Dermis blood vessel endothelial cell (primary cell): ENCODE data around the gene BLVRB. TPM values are rescaled to one million over a fixed set of nuclear protein-coding genes. Genes with fewer than 3 reads are reported as not detected.
"Not testable (repeated sequence)": the region's sequence is repeated elsewhere in the genome, so short reads cannot be mapped to it uniquely, and the experiment has no call there.

ENCODE experiments used
- DNase-seq: peaks from one replicate; pipeline ENCODE4 v3.0.0; 2010
- total RNA-seq: library from RNA; depleted of rRNA; stranded (reverse); fragments of >200 nt; gene quantifications from 2 replicates; pipeline ENCODE4 v1.2.3, GENCODE V29; 2014

Gene BLVRB
- total RNA-seq, 1 donor from 2014 or later = 58.7 TPM

DNA sequence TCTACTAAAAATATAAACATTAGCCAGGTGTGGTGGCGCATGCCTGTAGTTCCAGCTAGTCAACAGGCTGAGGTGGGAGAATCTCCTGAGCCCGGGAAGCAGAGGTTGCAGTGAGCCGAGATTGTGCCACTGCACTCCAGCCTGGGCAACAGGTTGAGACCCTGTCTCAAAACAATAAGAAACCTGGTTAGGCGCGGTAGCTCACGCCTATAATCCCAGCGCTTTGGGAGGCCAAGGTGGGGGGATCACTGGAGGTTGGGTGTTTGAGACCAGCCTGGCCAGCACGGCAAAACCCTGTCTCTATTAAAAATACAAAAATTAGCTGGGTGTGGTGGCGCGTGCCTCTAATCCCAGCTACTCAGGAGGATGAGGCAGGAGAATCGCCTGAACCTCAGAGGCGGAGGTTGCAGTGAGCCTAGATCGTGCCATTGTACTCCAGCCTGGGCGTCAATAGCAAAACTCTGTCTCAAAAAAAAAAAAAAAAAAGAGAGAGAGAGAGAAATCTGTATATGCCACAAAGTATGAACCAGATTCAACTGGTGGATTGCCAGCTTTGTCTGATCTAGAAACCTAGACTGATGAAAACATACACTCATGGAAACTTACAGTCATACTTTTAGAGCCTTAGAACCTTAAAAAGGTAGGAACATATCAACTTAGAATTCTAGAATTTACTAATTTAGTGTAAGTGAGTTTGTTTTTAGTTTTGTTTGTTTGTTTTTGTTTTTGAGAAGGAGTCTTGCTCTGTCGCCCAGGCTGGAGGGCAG lies 10.5 kb upstream of the BLVRB start:
- not testable (repeated sequence) for DNase-seq

DNA sequence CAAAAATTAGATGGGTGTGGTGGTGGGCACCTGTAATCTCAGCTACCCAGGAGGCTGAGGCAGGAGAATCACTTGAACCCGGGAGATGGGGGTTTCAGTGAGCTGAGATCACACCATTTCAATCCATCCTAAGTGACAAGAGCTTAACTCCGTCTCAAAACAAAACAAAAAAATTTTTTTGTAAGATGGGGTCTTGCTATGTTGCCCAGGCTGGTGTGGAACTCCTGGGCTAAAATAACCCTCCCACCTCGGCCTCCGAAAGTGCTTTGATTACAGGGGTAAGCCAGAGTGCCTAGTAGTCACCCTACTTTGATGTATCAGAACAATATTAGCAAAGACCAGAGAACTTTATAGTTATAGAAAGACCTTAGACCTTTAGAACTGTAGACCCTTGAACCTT lies 9.2 kb upstream of the BLVRB start:
- DNase-seq = no peak

DNA sequence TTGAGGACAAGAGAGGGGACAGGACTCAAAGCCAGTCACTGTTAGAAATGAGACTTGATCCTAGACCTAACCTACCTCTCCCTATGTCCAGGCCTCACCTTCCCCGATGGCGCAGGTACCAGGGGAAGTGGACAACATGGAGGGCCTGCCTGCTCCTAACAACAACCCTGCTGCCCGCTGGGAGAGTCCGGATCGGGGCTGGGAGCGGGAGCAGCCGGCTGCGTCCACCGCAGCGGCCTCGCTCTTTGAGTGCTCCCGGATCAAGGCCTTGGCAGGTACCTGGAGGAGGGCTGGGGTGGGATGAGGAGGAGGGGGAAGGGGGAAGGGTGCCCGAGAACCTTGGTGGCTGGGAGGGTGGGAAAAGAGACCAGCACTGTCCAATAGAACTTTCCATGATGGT lies 7.0 kb upstream of the BLVRB start:
- DNase-seq = no peak

DNA sequence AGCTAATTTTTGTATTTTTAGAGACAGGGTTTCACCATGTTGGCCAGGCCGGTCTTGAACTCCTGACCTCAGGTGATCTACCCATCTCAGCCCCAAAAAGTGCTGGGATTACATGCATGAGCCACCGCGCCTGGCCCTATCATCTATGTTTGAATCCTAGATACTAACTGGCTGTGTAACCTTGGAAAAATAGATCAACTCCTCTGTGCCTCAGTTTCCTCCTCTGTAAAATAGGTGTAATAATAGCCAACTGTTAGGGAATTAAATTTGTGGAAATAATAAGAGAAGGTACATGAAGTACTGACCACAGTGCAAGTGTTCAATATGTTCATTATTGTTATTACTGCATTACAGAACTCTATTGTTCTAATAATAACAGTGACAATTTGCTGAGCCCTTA lies 5.6 kb upstream of the BLVRB start:
- no peak for DNase-seq

DNA sequence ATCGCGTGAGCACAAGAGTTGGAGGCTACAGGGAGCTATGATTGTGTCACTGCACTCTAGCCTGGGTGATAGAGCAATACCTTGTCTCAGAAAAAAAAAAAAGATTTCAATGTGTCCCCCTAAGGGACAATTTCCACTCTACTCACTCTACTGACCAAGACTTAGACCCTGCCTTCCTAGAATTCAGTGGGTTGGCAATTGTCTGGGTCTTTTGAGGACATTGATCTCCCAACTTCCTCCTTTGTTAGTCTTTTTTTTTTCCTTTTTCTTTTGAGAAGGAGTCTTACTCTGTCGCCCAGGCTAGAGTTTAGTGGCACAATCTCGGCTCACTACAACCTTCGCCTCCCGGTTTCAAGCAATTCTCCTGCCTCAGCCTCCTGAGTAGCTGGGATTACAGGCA lies 3.5 kb upstream of the BLVRB start:
- DNase-seq = no peak

DNA sequence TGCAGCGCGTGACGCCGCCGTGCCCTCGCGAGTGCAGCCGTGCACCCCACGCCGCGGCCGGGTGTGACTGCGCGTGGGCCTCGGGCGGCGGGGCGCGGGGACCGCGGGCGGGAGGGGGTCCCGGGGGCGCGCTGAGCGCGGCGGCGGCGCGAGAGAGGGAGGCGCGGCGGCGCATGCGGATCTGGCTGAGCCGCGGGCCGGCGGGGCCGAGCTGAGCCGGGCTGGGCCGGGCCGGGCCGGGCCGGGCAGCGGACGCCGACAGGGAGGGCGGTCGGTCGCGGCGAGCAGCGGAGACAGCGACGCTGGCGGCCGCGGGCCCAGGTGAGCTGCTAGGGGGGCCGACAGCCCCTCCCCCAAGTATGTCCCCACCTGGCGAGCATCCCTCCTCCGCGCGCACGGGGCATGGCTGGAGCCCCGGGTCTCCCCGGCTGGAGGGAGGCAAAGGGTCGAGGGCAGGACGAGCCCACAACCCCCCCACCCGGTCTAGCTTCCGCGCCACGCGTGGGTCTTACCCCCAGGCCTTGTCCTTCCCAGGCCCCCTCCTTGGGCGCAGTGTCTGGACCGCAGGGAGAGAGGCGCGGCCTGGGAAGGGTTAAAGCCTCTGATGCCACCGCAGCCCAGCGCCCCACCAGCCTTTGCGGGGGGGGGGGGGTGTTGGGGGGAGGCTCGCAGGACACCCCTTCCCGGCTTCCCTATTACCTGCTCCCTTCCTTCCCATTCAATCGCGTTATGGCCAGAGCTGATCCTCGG lies 1.6 kb upstream of the BLVRB start, which contains the start of gene SPTBN4:
Gene SPTBN4 (plus strand): TSS at position 17 of the 750 bp plus-strand sequence. CDS start 5,621 bp downstream, outside the sequence.
- no peak for DNase-seq

DNA sequence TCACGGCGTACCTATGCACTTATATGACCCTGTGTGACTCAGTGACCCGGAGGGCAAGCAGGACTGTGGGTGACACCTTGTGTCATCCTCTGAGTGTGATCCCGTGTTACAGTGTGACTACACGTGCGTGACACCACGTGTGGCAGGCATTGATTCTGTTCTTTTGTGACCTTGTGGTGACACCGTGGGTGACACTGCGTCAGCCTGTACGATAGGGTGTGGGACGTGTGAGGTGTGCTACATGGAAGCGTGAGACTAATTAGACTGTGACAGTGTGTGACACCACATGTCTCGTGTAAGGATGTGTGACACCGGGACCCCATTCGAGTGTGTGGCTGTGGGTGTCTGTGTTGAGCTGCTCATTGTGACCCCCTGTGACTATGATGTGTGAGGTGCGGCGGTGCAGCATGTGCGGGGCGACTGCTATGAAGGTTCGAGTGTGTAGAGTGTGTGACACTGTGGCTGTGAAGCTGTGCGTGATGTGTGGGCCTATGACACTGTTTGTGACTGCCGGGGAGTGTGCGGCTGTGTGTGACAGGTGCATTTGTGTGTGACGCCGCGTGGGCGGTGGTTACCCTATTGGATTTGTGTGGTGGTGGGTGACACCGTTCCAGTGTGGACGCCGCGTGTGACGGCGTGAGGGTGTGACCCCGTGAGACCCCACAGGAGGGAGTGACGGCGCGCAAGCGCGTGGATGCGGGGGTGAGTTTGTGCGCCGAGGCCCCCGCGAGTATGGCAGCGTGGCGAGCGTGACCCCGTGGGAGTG lies 857 bp upstream of the BLVRB start:
- peak; percentile 6 for DNase-seq

DNA sequence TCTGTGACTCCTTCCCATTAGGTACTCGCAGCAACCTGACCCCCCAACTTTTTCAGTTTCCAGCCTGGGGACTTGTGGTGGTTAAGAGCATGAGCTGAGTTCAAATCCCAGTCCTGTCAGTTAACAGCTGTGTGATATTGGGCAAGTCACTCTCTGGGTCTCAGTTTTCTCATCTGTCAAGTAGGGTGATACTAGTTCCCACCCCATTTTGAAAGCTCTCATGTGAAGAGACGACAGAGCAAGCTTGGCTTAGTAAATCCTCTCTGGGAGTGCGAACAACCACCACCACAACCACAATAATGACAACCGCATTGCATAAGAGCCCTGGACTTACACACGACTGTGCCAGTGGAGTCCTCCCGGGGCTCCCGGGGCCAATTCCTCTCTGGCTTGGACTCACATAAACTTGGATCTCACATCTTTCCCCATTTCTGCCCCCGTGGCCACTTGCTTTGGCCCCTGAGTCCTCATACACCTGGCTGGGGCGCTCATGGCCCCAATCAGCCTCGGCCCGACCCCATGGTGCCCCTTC lies 454 bp downstream of the BLVRB start:
- DNase-seq = no peak

DNA sequence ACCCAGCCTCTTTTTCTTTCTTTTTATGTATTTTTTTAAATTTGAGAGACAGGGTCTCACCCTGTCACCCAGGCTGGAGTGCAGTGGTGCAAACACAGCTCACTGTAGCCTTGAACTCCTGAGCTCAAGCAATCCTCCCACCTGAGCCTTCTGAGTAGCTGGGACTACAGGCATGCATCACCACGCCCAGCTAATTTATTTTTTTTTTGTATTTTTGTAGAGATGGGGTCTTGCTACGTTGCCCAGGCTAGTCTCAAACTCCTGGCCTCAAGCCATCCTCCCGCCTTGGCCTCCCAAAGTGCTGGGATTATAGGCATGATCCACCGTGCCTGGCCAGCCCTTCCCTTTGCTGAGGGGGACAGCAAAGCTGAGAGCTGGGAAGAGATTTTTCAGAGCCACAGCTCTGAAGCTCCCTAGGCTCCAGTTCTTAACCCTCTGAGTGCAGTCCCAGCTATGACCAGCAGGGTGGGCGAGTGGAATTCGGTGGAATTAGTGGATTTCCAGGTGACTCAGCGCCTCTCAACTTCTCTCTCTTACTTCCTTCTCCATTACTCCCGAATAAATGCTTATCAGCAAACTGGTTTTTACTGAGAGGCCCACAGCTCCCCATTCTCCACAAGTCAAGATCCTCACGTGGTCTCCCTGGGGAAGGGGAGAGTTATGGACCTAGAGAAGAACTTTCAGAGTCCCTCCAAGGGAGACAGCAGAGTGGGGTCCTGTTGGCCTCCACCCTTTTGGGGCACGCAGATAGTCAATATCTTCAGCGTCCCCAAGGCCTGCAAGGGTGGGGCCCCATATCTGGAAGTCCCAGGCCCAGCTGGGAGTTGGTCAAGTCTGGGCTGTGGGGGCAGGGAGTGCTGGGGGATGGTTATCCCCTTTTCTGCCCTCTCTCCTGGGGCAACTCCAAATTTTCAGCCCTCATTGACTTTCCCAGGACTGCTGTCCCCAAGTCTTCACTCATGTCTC lies 1.2 kb downstream of the BLVRB start:
- DNase-seq = peak; percentile 93

DNA sequence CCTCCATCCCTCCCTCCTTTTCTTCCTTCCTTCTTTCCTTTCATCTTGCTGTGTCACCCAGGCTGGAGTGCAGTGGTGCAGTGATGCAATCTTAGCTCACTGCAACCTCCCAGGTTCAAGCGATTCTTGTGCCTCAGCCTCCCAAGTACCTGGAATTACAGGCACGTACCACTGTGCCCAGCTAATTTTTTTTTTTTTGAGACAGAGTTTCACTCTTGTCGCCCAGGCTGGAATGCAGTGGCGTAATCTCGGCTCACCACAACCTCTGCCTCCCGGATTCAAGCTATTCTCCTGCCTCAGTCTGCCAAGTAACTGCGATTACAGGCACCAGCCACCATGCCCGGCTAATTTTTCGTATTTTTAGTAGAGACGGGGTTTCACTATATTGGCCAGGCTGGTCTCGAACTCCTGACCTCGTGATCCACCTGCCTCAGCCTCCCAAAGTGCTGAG lies 1.9 kb downstream of the BLVRB start:
- DNase-seq = not testable (repeated sequence)

DNA sequence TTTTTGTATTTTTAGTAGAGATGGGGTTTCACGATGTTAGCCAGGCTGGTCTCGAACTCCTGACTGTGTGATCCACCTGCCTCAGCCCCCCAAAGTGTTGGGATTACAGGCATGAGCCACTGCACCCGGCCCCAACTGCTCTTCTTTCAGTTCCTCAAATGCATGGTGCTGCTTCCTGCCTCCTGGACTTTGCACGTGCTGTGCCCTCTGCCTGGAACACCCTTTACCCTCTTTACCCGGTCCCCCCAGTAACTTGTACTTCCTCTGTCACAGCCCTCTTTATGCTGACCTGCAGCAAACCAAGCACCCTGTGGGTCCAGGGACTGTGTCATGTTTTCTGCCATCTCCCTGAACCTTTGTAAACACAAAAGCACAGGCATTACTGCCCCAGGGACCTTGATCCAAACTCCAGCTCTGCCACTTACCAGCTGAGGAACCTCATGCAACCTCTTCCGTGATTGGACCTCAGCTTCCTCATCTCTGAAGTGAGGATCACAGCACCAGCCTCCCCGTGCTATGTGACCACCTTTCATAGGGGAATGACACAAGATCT lies 3.8 kb downstream of the BLVRB start:
- no peak for DNase-seq

DNA sequence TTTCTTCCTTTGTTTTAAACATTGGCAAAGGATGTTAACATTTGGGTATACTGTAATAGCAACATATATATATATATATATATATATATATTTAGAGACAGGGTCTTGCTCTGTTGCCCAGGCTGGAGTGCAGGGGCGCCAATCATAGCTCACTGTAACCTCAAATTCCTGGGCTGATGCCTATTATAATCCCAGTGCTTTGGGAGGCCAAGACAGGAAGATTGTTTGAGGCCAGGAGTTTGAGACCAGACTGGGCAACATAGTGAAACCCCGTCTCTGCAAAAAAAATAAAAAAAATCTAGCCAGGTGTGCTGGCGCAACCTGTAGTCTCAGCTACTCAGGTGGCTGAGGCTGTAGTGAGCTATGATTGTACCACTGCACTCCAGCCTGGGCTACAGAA lies 5.4 kb downstream of the BLVRB start:
- no peak for DNase-seq

DNA sequence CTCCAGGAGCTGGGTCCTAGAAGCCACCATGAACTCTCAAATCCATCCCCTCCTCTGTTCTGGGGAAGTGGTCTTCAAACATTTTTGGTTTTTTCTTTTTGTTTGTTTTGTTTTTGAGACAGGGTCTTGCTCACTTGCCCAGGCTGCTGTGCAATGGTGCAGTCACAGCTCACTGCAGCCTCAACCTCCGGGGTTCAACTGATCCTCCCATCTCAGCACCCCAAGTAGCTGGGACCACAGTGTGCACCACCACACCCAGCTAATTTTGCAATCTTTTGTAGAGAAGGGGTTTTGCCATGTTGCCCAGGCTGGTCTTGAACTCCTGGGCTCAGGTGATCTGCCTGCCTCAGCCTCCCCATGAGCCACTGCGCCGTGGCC lies 7.0 kb downstream of the BLVRB start:
- no peak for DNase-seq

DNA sequence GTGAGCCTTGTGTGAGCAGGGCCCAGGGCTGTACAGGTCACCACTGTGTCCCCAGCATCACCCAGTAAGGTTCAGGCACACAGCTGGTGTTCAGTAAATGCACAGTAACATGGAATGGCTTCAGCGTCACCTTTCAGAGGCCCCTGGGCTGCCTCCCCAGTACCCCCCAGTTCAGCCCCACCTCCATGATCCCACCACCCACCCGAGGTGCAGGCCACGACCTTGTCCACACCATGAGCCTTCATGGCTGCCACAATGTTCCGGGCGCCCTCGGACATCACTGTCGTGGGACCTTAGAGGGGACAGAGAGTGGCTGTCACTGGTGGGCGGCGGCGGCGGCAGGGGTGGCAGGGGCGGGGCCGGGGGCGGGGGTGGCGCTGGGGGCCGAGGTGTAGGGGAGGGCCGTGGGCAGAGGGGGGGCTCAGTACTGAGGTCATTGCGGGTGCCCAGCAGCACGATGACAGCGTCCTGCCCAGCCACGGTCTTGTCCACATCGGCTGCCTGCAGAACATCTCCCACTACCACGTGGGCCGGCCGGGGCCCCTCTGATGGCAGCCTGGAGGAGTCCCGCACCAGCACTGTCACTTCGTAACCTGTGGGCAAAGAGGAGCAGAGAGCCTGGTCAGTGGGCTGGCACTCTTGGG lies 7.5 kb downstream of the BLVRB start:
- DNase-seq = no peak

DNA sequence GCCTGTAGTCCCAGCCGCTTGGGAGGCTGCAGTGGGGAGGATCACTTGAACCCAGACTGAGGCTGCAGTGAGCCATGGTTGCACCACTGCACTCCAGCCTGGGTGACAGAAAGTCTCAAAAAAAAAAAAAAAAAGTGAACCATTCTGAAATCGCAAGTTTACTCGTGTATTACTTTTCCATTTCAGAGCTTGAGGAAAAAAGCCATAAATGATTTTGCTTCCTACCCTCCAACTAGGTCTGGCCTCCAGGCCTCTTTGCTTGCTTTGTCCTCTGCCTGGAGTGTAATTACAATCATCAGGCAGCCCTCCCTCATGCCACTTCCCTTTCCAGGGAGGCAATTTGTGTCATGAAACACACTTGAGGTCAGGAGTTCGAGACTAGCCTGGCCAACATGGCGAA lies 8.5 kb downstream of the BLVRB start:
- DNase-seq = no peak

DNA sequence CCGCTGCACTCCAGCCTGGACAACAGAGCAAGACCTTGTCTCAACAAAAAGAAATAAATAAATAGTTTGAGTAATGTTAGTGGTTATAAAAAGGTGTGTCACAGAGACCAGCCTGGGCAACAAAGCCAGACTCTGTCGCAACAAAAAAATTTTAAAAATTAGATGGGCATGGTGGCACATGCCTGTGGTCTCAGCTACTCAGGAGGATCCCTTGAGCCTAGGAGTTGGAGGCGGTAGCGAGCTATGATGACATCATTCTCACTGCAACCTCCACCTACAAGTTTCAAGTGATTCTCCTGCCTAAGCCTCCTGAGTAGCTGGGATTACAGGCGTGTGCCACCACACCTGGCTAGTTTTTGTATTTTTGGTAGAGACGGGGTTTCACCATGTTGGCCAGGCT lies 11.6 kb downstream of the BLVRB start:
- DNase-seq = not testable (repeated sequence)

DNA sequence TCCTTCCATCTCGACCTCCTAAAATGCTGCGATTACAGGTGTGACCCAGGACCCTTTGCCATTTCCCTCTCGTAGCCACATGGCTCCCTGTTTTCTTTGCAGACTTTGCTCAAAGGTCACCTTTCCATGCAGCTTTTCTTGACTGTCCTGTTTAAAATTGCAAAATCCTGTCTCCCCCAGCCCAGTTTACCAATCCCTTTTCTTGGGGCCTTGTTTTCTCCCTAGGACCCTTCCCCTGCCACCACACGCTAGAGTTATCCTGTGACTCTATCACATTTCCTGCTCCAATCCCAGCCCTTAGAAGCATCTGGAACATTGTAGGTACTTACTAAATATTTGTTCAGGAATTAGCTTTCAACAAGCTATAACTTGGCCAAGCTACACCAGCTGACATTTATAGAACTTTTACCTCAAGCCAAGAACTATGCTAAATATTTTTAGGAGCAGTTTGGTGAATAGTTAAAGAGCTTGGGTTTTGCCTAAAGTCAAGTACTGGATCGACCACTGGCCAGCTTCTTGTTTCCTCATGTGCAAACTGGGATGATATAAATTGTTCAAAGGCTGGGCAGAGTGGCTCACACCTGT lies 12.3 kb downstream of the BLVRB start:
- DNase-seq = no peak

DNA sequence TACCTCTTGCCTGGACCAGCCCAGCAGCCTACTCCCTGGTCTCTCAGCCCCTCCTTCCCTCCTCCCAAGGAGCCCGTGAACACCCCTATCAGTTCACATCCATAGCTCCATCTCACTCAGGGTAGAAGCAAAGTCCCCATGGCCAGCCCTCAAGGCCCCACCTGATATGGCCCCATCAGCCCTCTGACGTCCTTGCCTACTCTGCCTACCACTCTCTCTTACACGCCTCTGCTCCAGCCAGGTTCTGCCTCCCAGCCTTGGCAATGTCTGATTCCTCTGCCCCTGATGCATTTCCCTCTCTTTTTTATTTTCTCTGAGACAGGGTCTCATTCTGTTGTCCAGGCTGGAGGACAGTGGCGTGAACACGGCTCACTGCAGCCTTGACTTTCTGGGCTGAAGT lies 13.5 kb downstream of the BLVRB start:
- no peak for DNase-seq

DNA sequence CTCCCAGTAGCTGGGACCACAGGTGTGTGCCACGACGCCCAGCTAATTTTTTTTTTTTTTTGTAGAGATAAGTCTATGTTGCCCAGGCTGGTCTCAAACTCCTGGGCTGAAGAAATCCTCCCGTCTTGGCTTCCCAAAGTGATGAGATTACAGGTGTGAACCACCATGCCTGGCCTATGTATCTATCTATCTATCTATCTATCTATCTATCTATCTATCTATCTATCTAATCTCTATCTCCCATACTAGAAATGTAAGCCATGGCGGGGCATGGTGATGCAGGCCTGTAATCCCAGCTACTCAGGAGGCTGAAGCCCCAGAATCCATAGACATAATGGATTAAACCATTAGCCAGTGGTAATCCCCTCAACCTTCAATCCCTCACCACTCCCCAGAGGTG lies 14.9 kb downstream of the BLVRB start:
- no peak for DNase-seq

DNA sequence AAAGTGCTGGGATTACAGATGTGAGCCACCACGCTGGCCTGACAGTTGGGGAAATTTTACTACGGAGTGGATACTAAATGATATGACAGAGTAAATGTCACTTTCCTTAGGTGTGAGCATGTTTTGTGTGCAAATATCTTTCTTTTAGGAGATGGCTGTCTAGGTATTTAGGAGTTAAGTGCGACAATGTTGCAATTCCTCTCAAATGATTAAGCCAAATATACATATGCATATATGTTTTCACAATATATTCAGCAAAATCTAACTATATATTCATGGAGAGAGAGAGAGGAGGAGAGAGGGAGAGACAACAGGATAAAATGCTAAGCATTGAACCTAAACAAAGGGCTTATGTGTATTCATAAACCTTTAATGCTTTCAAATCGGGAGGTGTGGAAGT lies 16.0 kb downstream of the BLVRB start:
- no peak for DNase-seq
